Measurements from ENCODE around the gene RFC2. TPM values are rescaled to one million over a fixed set of nuclear protein-coding genes. Genes with fewer than 3 reads are reported as not detected.

RFC2 gene
- total RNA-seq, 6 donors from 2014 or later: 9.5 to 19.4 (median 14.0) TPM

DNA sequence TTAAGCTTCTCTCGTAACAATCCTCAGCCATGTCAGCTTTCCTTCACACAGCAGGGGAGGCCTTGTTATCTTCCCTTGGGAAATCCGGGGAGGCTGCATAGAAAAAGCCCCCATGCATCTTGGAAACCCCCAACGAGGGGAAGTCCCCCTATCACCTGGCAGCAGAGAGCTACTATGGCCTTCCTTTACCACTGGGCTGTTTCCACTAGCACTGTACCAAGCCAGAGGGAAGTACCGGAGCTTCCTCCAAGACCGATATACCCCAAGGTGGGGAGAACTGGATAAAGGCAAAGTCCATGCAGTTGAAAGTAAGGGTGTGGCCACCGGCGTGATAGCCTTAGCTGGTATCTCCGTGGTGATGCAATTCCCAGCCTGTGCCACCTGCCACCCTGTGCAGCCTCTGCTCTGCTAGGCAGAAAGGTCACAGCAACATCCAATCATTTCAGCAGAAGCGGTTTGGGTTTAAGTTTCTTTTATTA is 30.6 kb upstream of the RFC2 start:
- no peak for TF ChIP-seq EP300 (IDR thresholded peaks at IDR 0.05)
- TF ChIP-seq, protein P1, sequence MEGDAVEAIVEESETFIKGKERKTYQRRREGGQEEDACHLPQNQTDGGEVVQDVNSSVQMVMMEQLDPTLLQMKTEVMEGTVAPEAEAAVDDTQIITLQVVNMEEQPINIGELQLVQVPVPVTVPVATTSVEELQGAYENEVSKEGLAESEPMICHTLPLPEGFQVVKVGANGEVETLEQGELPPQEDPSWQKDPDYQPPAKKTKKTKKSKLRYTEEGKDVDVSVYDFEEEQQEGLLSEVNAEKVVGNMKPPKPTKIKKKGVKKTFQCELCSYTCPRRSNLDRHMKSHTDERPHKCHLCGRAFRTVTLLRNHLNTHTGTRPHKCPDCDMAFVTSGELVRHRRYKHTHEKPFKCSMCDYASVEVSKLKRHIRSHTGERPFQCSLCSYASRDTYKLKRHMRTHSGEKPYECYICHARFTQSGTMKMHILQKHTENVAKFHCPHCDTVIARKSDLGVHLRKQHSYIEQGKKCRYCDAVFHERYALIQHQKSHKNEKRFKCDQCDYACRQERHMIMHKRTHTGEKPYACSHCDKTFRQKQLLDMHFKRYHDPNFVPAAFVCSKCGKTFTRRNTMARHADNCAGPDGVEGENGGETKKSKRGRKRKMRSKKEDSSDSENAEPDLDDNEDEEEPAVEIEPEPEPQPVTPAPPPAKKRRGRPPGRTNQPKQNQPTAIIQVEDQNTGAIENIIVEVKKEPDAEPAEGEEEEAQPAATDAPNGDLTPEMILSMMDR (IDR thresholded peaks at IDR 0.05): no peak
- no peak for TF ChIP-seq POLR2A (IDR thresholded peaks at IDR 0.05)
- TF ChIP-seq POLR2AphosphoS5 (IDR thresholded peaks at IDR 0.05): no peak
- peaks cover 15 to 23% (median 19%) of the 10 kb centered on the region in 4 donors for H3K4me1 ChIP-seq
- 47 to 57% methylated on average over 5 to 9 of the region's 9 CpGs for WGBS, 2 donors
- no peaks in the 10 kb centered on the region for H3K9me3 ChIP-seq
- H3K27me3 ChIP-seq: no peaks in the 10 kb centered on the region
- no peaks in the 10 kb centered on the region for H3K36me3 ChIP-seq
- H3K27ac ChIP-seq: no peak overlapping the region
- no peak for DNase-seq
- ATAC-seq (ENCODE audit: low FRiP score in 2 of 2): no peak
- no peak overlapping the region for H3K4me3 ChIP-seq

DNA sequence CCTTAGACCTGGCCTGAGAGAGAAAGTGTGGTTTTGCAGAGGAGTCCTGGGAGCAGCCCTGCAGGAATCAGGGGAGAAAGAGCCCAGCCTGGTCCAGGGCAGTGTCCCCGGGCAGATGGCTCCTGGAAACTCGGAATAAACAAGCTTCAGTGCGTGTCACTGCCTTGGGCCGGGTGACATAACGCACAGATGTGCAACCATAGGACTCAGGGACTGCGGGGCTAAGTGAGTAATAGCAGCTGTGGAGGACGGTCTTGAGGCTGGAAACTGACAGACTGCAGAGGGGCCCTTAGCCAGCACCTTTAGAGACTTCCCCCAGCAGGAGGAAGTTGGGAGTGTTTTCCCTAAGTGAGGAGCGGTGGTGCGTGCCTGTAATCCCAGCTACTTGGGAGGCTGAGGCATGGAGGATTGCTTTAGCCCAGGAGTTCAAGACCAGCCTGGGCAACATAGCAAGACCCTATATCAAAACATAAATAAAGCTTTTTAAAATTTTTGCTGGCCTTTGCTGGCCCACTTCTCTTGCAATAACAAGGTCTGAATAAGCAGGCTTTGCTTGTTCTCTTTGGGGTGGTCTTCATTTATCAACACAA is 29.8 kb upstream of the RFC2 start:
- Histone ChIP-seq H3K9me3 (no peaks in the 10 kb centered on the region), H3K27me3 (no peaks in the 10 kb centered on the region), H3K36me3 (no peaks in the 10 kb centered on the region), H3K27ac (no peak overlapping the region), H3K4me3 (no peak overlapping the region), H3K4me1 (peaks cover 20 to 25% (median 22%) of the 10 kb centered on the region in 4 donors)
- peak in 1 of 2 donors; percentile 28 for TF ChIP-seq POLR2AphosphoS5 (IDR thresholded peaks at IDR 0.05)
- TF ChIP-seq POLR2A (IDR thresholded peaks at IDR 0.05): no peak
- TF ChIP-seq, protein P1 (IDR thresholded peaks at IDR 0.05): no peak
- no peak for TF ChIP-seq EP300 (IDR thresholded peaks at IDR 0.05)
- DNase-seq (no peak), ATAC-seq (ENCODE audit: low FRiP score in 2 of 2) (no peak)
- WGBS, 2 donors: 68 to 69% methylated on average over 9 of the region's 9 CpGs

DNA sequence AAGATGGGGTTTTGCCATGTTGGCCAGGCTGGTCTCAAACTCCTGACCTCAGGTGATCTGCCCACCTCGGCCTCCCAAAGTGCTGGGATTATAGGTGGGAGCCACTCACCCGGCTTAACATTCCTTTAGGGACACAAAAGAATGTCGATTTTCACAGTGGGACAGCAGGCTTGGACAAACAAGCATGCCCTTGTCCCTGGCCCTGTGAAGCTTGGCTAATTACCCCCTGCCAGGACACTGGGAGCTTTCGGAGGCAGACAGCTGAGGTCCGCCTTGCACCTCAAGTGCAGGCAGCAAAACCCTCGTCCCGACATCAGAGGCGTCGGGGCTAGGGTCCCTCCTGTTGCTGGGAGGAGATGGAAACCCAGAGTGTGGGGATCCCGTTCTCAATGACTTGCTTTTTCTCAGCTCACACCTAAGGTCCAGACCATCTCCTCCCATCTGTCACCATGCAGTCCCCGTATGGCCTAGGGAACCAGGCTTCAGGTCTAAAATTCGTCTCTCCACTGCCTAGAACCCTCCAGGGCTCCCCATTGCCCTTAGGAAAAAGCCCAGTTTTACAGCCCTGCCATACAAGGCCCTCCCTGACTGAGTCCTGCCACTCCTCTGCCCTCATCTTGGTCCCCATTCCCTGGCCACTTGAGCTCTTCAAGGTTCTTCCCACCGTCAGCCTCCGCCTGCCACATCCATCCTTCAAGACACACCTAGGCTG is 28.7 kb upstream of the RFC2 start:
- H3K4me1 ChIP-seq: peaks cover 13 to 15% (median 14%) of the 10 kb centered on the region in 4 donors
- H3K27me3 ChIP-seq: no peaks in the 10 kb centered on the region
- no peaks in the 10 kb centered on the region for H3K9me3 ChIP-seq
- DNase-seq (no peak), ATAC-seq (ENCODE audit: low FRiP score in 2 of 2) (no peak)
- WGBS, 2 donors: 76 to 86% methylated on average over 14 of the region's 14 CpGs
- no peak overlapping the region for H3K27ac ChIP-seq
- no peaks in the 10 kb centered on the region for H3K36me3 ChIP-seq
- TF ChIP-seq, protein P1 (IDR thresholded peaks at IDR 0.05): no peak
- TF ChIP-seq POLR2AphosphoS5 (IDR thresholded peaks at IDR 0.05) (no peak), POLR2A (IDR thresholded peaks at IDR 0.05) (no peak), EP300 (IDR thresholded peaks at IDR 0.05) (no peak)
- no peak overlapping the region for H3K4me3 ChIP-seq

DNA sequence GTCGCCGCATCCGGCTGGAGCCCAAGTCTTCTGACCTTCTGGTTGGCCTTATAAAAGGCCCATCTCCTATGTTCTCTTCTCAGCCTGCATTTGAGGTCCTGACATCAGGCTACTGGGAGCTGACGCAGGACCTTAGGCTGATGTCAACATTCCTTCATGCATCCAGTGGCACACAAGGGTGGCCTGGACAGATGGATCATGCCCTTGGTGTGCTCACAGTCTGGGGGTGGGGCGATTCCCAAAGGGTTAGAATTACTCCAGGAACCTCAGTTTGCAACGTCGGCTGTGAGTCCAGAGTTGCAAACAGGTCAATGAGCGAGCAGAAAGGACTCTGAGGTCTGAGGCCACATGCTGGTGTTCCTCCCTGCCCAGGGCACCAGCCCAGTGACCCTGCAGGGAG is 26.8 kb upstream of the RFC2 start:
- DNase-seq: no peak
- Histone ChIP-seq H3K27ac (no peak overlapping the region), H3K4me3 (no peak overlapping the region), H3K4me1 (peaks cover 13 to 15% (median 14%) of the 10 kb centered on the region in 4 donors), H3K9me3 (no peaks in the 10 kb centered on the region), H3K27me3 (no peaks in the 10 kb centered on the region), H3K36me3 (no peaks in the 10 kb centered on the region)
- TF ChIP-seq POLR2AphosphoS5 (IDR thresholded peaks at IDR 0.05): peak in 1 of 2 donors; percentile 24
- TF ChIP-seq, protein P1 (IDR thresholded peaks at IDR 0.05): no peak
- 85 to 93% methylated on average over 8 of the region's 8 CpGs for WGBS, 2 donors
- no peak for ATAC-seq (ENCODE audit: low FRiP score in 2 of 2)

Data from upper lobe of left lung (tissue), 6 donors.